Muscle of back (tissue), 11 donors: ENCODE data around the gene PIANP. TPM values are rescaled to one million over a fixed set of nuclear protein-coding genes. Genes with fewer than 3 reads are reported as not detected.

Experiments
- DNase-seq, 3 donors: peaks; one replicate each; pipeline versions ENCODE4 v3.0.0 to v3.0.0-alpha.2; 2013
- polyA plus RNA-seq, 10 donors: library from polyadenylated mRNA; unstranded; fragments of 120-200 nt; gene quantifications; one replicate each; pipeline ENCODE4 v1.2.1, GENCODE V29; 2013; ENCODE audit not compliant: insufficient read length in 10 of 10

The PIANP gene
- polyA plus RNA-seq, 10 donors = 2.6 to 7.0 (median 4.4) TPM

- DNase-seq = no peak
These were observed 28.5 kb downstream of the PIANP start for GRCh38 chr12:6672143-6672542.

- DNase-seq = no peak
These were observed 32.9 kb downstream of the PIANP start for GRCh38 chr12:6667559-6668210.

GRCh38 chr12:6666211-6666610, 34.4 kb downstream of the PIANP start:
- DNase-seq = no peak

GRCh38 chr12:6664902-6665301, 35.7 kb downstream of the PIANP start:
- no peak for DNase-seq

GRCh38 chr12:6662906-6663742, 37.5 kb downstream of the PIANP start, which contains the start of gene ING4:
Gene ING4, minus strand, starts transcription at chr12:6663119. Its CDS starts 18 bp downstream, at chr12:6663101.
- DNase-seq = peak; percentile 99 to 100 (median 99)

GRCh38 chr12:6662602-6662905, 38.1 kb downstream of the PIANP start:
- DNase-seq = no peak

- DNase-seq = no peak
These were observed 46.6 kb downstream of the PIANP start for GRCh38 chr12:6653987-6654386.

GRCh38 chr12:6653342-6653741, 47.3 kb downstream of the PIANP start:
- no peak for DNase-seq

GRCh38 chr12:6652391-6652790, 48.2 kb downstream of the PIANP start:
- DNase-seq = no peak

GRCh38 chr12:6650832-6651231, 49.8 kb downstream of the PIANP start:
- DNase-seq = no peak

GRCh38 chr12:6647083-6647604, 53.5 kb downstream of the PIANP start, which contains the start of gene ACRBP:
Gene ACRBP, minus strand, starts transcription at chr12:6647432. Its CDS starts 66 bp downstream, at chr12:6647366.
- peak in 2 of 3 donors; percentile 68 to 87 for DNase-seq

GRCh38 chr12:6646276-6647082, 54.1 kb downstream of the PIANP start:
- DNase-seq = no peak

GRCh38 chr12:6644903-6645302, 55.7 kb downstream of the PIANP start:
- DNase-seq = peak in 2 of 3 donors; percentile 44 to 74

- peak in 1 of 3 donors; percentile 48 for DNase-seq
These were observed 56.4 kb downstream of the PIANP start for GRCh38 chr12:6644257-6644596.

Other genes starting within 250 kb of the PIANP start
- 10 to 100 TPM in 3 of 10 donors, 1 to 10 TPM in 7; 5.4 to 11.6 (median 9.0) TPM for gene TAPBPL, start 248.8 kb downstream of the PIANP start, polyA plus RNA-seq
- 10 to 100 TPM in 4 of 10 donors, 1 to 10 TPM in 6; 6.6 to 18.1 (median 9.0) TPM for gene VAMP1, start 230.1 kb downstream of the PIANP start, polyA plus RNA-seq
- gene MRPL51, start 207.6 kb downstream of the PIANP start, polyA plus RNA-seq = 100 to 1,000 TPM; 117 to 156 (median 137) TPM
- 10 to 100 TPM; 28.4 to 52.4 (median 37.9) TPM for gene NCAPD2, start 206.7 kb downstream of the PIANP start, polyA plus RNA-seq
- gene GAPDH, start 166.3 kb downstream of the PIANP start, polyA plus RNA-seq = 1,000 to 10,000 TPM; 2,765 to 4,884 (median 4,736) TPM
- 10 to 100 TPM; 19.8 to 37.0 (median 30.3) TPM for gene IFFO1, start 144.8 kb downstream of the PIANP start, polyA plus RNA-seq
- 10 to 100 TPM; 18.6 to 26.9 (median 23.8) TPM for gene NOP2, start 132.5 kb downstream of the PIANP start, polyA plus RNA-seq
- 100 to 1,000 TPM; 125 to 170 (median 147) TPM for gene CHD4, start 93.4 kb downstream of the PIANP start, polyA plus RNA-seq
- 1 to 10 TPM in 9 of 10 donors, under 1 TPM in 1; 0.99 to 2.3 (median 1.5) TPM for gene LPAR5, start 64.9 kb downstream of the PIANP start, polyA plus RNA-seq
- gene ACRBP, start 53.4 kb downstream of the PIANP start, polyA plus RNA-seq = 1 to 10 TPM; 2.1 to 3.8 (median 2.5) TPM
- 10 to 100 TPM; 43.7 to 54.1 (median 48.9) TPM for gene ING4, start 37.7 kb downstream of the PIANP start, polyA plus RNA-seq
- gene ZNF384, start 11.4 kb downstream of the PIANP start, polyA plus RNA-seq = 10 to 100 TPM; 40.6 to 62.3 (median 47.0) TPM
- 10 to 100 TPM; 55.6 to 66.6 (median 61.9) TPM for gene COPS7A, start 23.2 kb upstream of the PIANP start, polyA plus RNA-seq
- 100 to 1,000 TPM; 114 to 157 (median 128) TPM for gene MLF2, start 52.3 kb upstream of the PIANP start, polyA plus RNA-seq
- 100 to 1,000 TPM; 245 to 421 (median 350) TPM for gene PTMS, start 65.5 kb upstream of the PIANP start, polyA plus RNA-seq
- 1 to 10 TPM in 1 of 10 donors, under 1 TPM in 9; 0.30 to 1.2 (median 0.53) TPM for gene LAG3, start 71.7 kb upstream of the PIANP start, polyA plus RNA-seq
- 10 to 100 TPM in 2 of 10 donors, 1 to 10 TPM in 8; 5.9 to 15.5 (median 7.7) TPM for gene CD4, start 88.7 kb upstream of the PIANP start, polyA plus RNA-seq
- gene GPR162, start 121.0 kb upstream of the PIANP start, polyA plus RNA-seq = 10 to 100 TPM; 15.3 to 27.6 (median 17.9) TPM
- 10 to 100 TPM; 32.6 to 62.7 (median 44.1) TPM for gene P3H3, start 127.6 kb upstream of the PIANP start, polyA plus RNA-seq
- 10 to 100 TPM; 10.3 to 40.0 (median 26.3) TPM for gene GNB3, start 140.1 kb upstream of the PIANP start, polyA plus RNA-seq
- gene CDCA3, start 150.5 kb upstream of the PIANP start, polyA plus RNA-seq = 10 to 100 TPM; 14.1 to 25.5 (median 19.5) TPM
- gene USP5, start 151.3 kb upstream of the PIANP start, polyA plus RNA-seq = 10 to 100 TPM; 46.9 to 67.1 (median 59.3) TPM
- 1,000 to 10,000 TPM in 3 of 10 donors, 100 to 1,000 TPM in 7; 716 to 1,072 (median 910) TPM for gene TPI1, start 166.7 kb upstream of the PIANP start, polyA plus RNA-seq
- 1 to 10 TPM; 2.5 to 7.0 (median 5.7) TPM for gene SPSB2, start 172.5 kb upstream of the PIANP start, polyA plus RNA-seq
- gene LRRC23, start 204.0 kb upstream of the PIANP start, polyA plus RNA-seq = 10 to 100 TPM in 6 of 10 donors, 1 to 10 TPM in 4; 8.4 to 11.7 (median 10.2) TPM
- gene ENO2, start 213.8 kb upstream of the PIANP start, polyA plus RNA-seq = 10 to 100 TPM in 2 of 10 donors, 1 to 10 TPM in 8; 5.2 to 11.7 (median 8.4) TPM
- 10 to 100 TPM; 58.2 to 79.9 (median 68.1) TPM for gene ATN1, start 227.1 kb upstream of the PIANP start, polyA plus RNA-seq
- not detected for gene RNU7-1, start 243.0 kb upstream of the PIANP start, polyA plus RNA-seq
- gene C12orf57, start 243.2 kb upstream of the PIANP start, polyA plus RNA-seq = 100 to 1,000 TPM; 120 to 180 (median 152) TPM